NCI-H1694 (cell line): ENCODE measurements around the gene WHAMM.
"Not testable (repeated sequence)": the region's sequence is repeated elsewhere in the genome, so short reads cannot be mapped to it uniquely, and the experiment has no call there.

Experiments
- DNase-seq: peaks from one replicate; lab custom pipeline; 2025; lab: John Stamatoyannopoulos, UW

WHAMM gene

DNA sequence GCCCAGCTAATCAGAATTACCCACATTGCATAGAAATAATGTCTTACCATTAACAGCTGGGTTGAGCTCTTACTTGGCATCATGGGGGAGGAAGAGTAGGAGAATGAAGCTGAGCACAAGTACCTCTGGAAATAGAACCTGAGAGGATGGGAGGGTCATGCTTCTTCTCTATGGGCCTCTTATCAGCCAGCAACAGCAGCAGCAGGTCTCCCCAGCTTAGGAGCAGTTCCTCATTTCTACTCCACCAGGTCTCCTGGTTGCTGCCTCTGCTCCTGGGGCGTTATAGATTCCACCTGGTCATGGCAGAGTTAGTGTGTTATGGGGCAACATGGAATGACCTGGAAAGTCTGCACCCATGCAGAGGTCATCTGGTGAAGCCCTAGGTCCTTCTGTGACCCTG is 6.9 kb upstream of the WHAMM start:
- no peak for DNase-seq

- no peak for DNase-seq
These were observed 5.4 kb upstream of the WHAMM start for GRCh38 chr15:82803793-82804574.

DNA sequence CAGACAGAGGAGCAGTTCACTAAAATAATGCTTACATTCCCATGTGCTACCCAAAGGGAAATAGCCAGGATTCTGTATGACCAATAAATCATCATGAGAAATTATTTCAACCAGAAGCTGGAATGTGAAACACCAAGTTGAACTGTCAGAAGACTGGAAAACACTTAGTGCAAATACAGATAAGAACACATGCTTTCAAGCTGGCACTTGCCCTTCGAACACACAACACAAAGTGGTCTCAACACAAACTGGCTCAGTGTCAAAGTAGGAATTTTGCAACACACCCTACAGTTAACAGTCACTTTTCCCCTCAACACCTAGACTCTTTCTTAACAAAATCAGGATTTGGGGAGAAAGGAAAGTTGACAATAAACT is 4.9 kb upstream of the WHAMM start:
- DNase-seq: no peak

- DNase-seq: no peak
These were observed 3.4 kb upstream of the WHAMM start, which contains the start of gene FSD2 for GRCh38 chr15:82805994-82806406. Gene FSD2 (minus strand): TSS chr15:82806069. CDS start chr15:82787390, 18,679 bp downstream.

GRCh38 chr15:82807920-82808633 is 1.4 kb upstream of the WHAMM start:
- DNase-seq: no peak

- no peak for DNase-seq
These were observed 790 bp upstream of the WHAMM start for GRCh38 chr15:82808634-82809041.

- no peak for DNase-seq
These were observed 847 bp downstream of the WHAMM start for GRCh38 chr15:82810061-82810889.

- DNase-seq: no peak
These were observed 1.5 kb downstream of the WHAMM start for GRCh38 chr15:82810890-82811426.

- DNase-seq: no peak
These were observed 3.6 kb downstream of the WHAMM start for GRCh38 chr15:82812994-82813393.

DNA sequence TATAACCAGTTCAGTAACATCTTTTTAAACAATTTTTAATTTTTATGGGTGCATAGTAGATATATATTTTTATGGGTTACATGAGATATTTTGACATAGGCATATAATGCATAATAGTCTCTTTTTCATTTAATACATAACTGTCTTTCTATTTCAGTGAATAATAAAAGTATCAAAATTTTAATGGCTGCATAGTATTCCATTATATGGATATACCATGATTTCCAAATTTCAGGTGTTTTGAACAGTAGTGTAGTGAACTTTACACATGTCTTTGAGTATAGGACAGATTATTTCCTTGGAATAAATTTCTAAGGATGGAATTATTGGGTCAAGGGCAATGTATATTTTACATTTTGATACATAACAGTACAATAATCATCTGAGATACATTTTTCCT is 10.7 kb downstream of the WHAMM start:
- no peak for DNase-seq

DNA sequence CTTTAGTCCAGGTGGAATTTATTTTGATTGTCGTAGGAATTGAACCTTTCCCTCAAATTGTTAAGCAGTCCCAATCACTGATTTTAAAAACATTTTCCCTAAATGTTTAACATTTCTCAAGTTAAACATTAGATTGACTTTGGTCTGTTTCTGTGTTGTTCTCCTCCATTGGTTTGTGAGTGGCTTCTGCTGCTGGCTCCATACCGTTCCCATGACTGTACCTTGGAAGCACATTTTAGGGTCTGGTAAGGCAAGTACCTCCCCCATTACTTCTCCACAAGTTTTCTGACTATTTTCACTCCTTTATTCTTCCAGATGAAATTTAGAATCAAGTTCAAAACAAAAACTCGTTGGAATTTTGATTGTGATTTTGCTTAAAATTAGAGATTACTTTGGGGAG is 12.0 kb downstream of the WHAMM start:
- not testable (repeated sequence) for DNase-seq

- DNase-seq: not testable (repeated sequence)
These were observed 12.4 kb downstream of the WHAMM start for GRCh38 chr15:82821851-82822250.

GRCh38 chr15:82823049-82823448 is 13.6 kb downstream of the WHAMM start:
- no peak for DNase-seq

GRCh38 chr15:82828075-82828474 is 18.6 kb downstream of the WHAMM start:
- no peak for DNase-seq

- no peak for DNase-seq
These were observed 19.8 kb downstream of the WHAMM start for GRCh38 chr15:82829234-82829633.

DNA sequence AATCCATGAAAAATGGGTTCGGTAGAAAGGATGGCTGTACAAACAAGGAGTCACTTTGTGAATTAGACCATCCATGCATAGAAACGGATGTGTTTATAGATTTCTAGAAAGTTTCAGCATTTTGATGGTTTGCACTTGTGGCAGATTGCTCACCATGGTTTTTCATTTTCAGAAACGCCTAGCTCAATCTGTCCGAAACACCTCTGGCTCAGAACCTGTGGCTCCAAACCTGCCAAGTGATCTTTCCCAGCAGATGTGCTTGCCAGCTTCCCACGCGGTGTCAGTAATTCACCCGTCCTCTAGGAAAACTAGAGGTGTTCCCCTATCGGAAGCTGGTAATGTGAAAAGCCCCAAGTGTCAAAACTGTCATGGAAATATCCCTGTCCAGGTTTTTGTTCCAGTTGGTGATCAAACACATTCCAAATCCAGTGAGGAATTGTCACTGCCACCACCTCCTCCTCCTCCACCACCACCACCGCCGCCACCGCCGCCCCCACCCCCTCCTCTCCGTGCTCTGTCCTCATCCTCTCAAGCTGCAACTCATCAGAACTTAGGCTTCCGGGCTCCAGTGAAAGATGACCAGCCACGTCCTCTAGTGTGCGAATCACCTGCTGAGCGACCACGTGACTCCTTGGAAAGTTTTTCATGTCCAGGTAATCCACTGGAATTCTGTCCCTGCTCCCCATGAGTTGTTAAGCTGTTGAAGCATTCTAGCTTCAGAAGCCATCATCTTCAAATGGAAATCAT is 21.2 kb downstream of the WHAMM start:
- DNase-seq: no peak

GRCh38 chr15:82831894-82832600 is 22.6 kb downstream of the WHAMM start:
- no peak for DNase-seq

- DNase-seq: no peak
These were observed 23.4 kb downstream of the WHAMM start for GRCh38 chr15:82832601-82833361.

GRCh38 chr15:82833362-82833682 is 23.9 kb downstream of the WHAMM start:
- DNase-seq: no peak

DNA sequence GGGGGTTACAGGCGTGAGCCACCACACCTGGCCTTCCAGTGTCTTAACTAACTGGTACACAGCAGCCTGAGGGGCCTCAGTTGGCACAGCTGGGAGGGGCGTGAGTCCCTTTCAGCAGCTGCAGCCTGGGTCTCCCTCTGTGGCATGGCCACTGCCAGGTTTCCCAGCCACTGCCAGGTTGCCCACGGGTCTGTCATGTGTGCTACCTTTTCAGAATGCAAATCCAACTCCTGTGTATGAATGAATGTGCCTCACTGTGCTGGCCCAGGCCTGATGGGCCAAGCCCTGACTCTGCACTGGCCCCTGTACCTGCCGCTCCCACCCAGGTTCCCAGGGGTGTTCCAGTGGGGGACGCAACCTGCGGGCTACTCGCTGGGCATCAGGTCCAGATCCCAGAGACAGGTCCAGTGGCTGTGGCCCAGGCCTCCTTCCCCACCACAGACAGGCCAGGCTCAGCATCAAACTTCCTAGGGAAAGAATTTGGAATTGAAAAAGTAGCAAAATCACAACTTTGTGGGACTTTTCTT is 26.0 kb downstream of the WHAMM start:
- DNase-seq: no peak
